ENCODE measurements around the gene KRTAP16-1.
A peak's percentile ranks its signal among the peaks of the same experiment; 100 is the strongest.
"Not testable (repeated sequence)": the region's sequence is repeated elsewhere in the genome, so short reads cannot be mapped to it uniquely, and the experiment has no call there.

Gene KRTAP16-1

GRCh38 chr17:41308918-41309359 is at the start of gene KRTAP16-1:
TSS of gene KRTAP16-1 (minus strand) at chr17:41309309. CDS start at chr17:41309253, 56 bp downstream.
- DNase-seq (ENCODE audit: low read depth in 2 of 2), result peak; percentile 19 to 29

GRCh38 chr17:41354536-41354935 is 45.4 kb upstream of the KRTAP16-1 start:
- no peak for DNase-seq (ENCODE audit: low read depth in 2 of 2)

GRCh38 chr17:41352597-41353366 is 43.7 kb upstream of the KRTAP16-1 start:
- no peak for DNase-seq (ENCODE audit: low read depth in 2 of 2)

- DNase-seq (ENCODE audit: low read depth in 2 of 2), result no peak
These were observed 42.1 kb upstream of the KRTAP16-1 start for GRCh38 chr17:41351177-41351576.

GRCh38 chr17:41350381-41350878 is 41.3 kb upstream of the KRTAP16-1 start, which contains the start of gene KRT33A:
TSS of gene KRT33A (minus strand) at chr17:41350828. CDS start at chr17:41350767, 61 bp downstream.
- not testable (repeated sequence) for DNase-seq (ENCODE audit: low read depth in 2 of 2)

GRCh38 chr17:41347869-41348760 is 39.0 kb upstream of the KRTAP16-1 start:
- DNase-seq (ENCODE audit: low read depth in 2 of 2), result no peak

GRCh38 chr17:41346421-41346820 is 37.3 kb upstream of the KRTAP16-1 start:
- DNase-seq (ENCODE audit: low read depth in 2 of 2), result not testable (repeated sequence)

- no peak for DNase-seq (ENCODE audit: low read depth in 2 of 2)
These were observed 36.9 kb upstream of the KRTAP16-1 start for GRCh38 chr17:41345992-41346391.

- no peak for DNase-seq (ENCODE audit: low read depth in 2 of 2)
These were observed 33.9 kb upstream of the KRTAP16-1 start for GRCh38 chr17:41343029-41343428.

GRCh38 chr17:41340934-41341861 is 32.1 kb upstream of the KRTAP16-1 start:
- peak in 1 of 2 donors; percentile 13 for DNase-seq (ENCODE audit: low read depth in 2 of 2)

GRCh38 chr17:41340494-41340893 is 31.4 kb upstream of the KRTAP16-1 start:
- no peak for DNase-seq (ENCODE audit: low read depth in 2 of 2)

GRCh38 chr17:41339571-41340172 is 30.6 kb upstream of the KRTAP16-1 start:
- DNase-seq (ENCODE audit: low read depth in 2 of 2), result no peak

GRCh38 chr17:41338961-41339485 is 29.9 kb upstream of the KRTAP16-1 start:
- no peak for DNase-seq (ENCODE audit: low read depth in 2 of 2)

GRCh38 chr17:41335747-41336146 is 26.6 kb upstream of the KRTAP16-1 start:
- no peak for DNase-seq (ENCODE audit: low read depth in 2 of 2)

GRCh38 chr17:41334385-41335305 is 25.5 kb upstream of the KRTAP16-1 start:
- DNase-seq (ENCODE audit: low read depth in 2 of 2), result no peak

GRCh38 chr17:41333836-41334235 is 24.7 kb upstream of the KRTAP16-1 start:
- no peak for DNase-seq (ENCODE audit: low read depth in 2 of 2)

GRCh38 chr17:41333098-41333497 is 24.0 kb upstream of the KRTAP16-1 start:
- DNase-seq (ENCODE audit: low read depth in 2 of 2), result no peak

GRCh38 chr17:41332239-41332638 is 23.1 kb upstream of the KRTAP16-1 start:
- no peak for DNase-seq (ENCODE audit: low read depth in 2 of 2)

- DNase-seq (ENCODE audit: low read depth in 2 of 2), result no peak
These were observed 22.5 kb upstream of the KRTAP16-1 start for GRCh38 chr17:41331606-41332005.

All from stimulated activated CD8-positive, alpha-beta memory T cell treated with anti-CD3 and anti-CD28 coated beads, Interleukin-7, amount 100 ng/mL, for 1 hour (primary cell).